MM.1S (cell line): ENCODE results near the gene KLHL28.

Source experiments
- DNase-seq: peaks from one replicate; pipeline ENCODE4 v3.0.0-alpha.2; 2015
- H2AFZ ChIP-seq: fragments of 300-600 bp; sonication (generic); 2 replicates; pipeline ENCODE4 v1.6.0; 2016; ENCODE audit warnings: antibody characterized with exemption, low read length
- H3F3A ChIP-seq: fragments of 300-600 bp; sonication (generic); 2 replicates; pipeline ENCODE4 v1.6.1; 2016; ENCODE audit warnings: mild to moderate bottlenecking, antibody characterized with exemption, low read length, moderate library complexity, mixed read lengths; ENCODE audit not compliant: insufficient read depth
- H3K27ac ChIP-seq: fragments of 300-600 bp; sonication (generic); 2 replicates; pipeline ENCODE4 v1.5.1; 2016; ENCODE audit warnings: mild to moderate bottlenecking, low read length
- H3K27me3 ChIP-seq: fragments of 300-600 bp; sonication (generic); replicated peaks from 2 replicates; pipeline ENCODE4 v1.6.0; 2016; ENCODE audit warnings: low read length; ENCODE audit not compliant: insufficient read depth
- H3K36me3 ChIP-seq: fragments of 300-600 bp; sonication (generic); replicated peaks from 2 replicates; pipeline ENCODE4 v1.6.1; 2016; ENCODE audit warnings: mild to moderate bottlenecking, low read length, mixed read lengths; ENCODE audit not compliant: insufficient read depth
- H3K4me1 ChIP-seq: fragments of 300-600 bp; sonication (generic); 2 replicates; pipeline ENCODE4 v1.6.1; 2016; ENCODE audit warnings: low read length, mixed read lengths
- H3K4me2 ChIP-seq: fragments of 300-600 bp; sonication (generic); 2 replicates; pipeline ENCODE4 v1.6.0; 2016; ENCODE audit warnings: low read depth, low read length
- H3K4me3 ChIP-seq: fragments of 300-600 bp; sonication (generic); 2 replicates; pipeline ENCODE4 v1.5.1; 2016; ENCODE audit warnings: low read length, mixed read lengths
- H3K79me2 ChIP-seq: fragments of 300-600 bp; sonication (generic); 2 replicates; pipeline ENCODE4 v1.6.1; 2016; ENCODE audit warnings: mixed run types, low read length, mixed read lengths
- H3K9ac ChIP-seq: fragments of 300-600 bp; sonication (generic); 2 replicates; pipeline ENCODE4 v1.6.1; 2016; ENCODE audit warnings: low read length, mixed read lengths
- H3K9me2 ChIP-seq: fragments of 300-600 bp; sonication (generic); replicated peaks from 2 replicates; pipeline ENCODE4 v1.6.1; 2016; ENCODE audit warnings: mild to moderate bottlenecking, low read length, mixed read lengths; ENCODE audit not compliant: insufficient read depth
- H3K9me3 ChIP-seq: fragments of 300-600 bp; sonication (generic); replicated peaks from 2 replicates; pipeline ENCODE4 v1.6.1; 2016; ENCODE audit warnings: mild to moderate bottlenecking, low read length, mixed read lengths; ENCODE audit not compliant: insufficient read depth
- H4K20me1 ChIP-seq: fragments of 300-600 bp; sonication (generic); 2 replicates; pipeline ENCODE4 v1.6.1; 2016; ENCODE audit warnings: mild to moderate bottlenecking, low read length, moderate library complexity, mixed read lengths; ENCODE audit not compliant: insufficient read depth
- CTCF ChIP-seq: fragments of 300-600 bp; sonication (generic); IDR thresholded peaks from 2 replicates; pipeline ENCODE4 v1.5.1; 2016; ENCODE audit warnings: antibody characterized with exemption, low read length, mixed read lengths
- EZH2 ChIP-seq: fragments of 300-600 bp; sonication (generic); optimal IDR thresholded peaks from 2 replicates; pipeline ENCODE3; 2017; ENCODE audit warnings: low read depth, mild to moderate bottlenecking, antibody characterized with exemption, low read length, mixed read lengths
- EZH2phosphoT487 ChIP-seq: fragments of 300-600 bp; sonication (generic); IDR thresholded peaks from 2 replicates; pipeline ENCODE4 v1.6.1; 2018; ENCODE audit warnings: antibody characterized with exemption, low read length

KLHL28 gene

GRCh38 chr14:44928793-44929192 is 33.0 kb downstream of the KLHL28 start:
- Histone ChIP-seq H3K9ac (no peak overlapping the region), H3K79me2 (no peaks in the 10 kb centered on the region), H3K9me3 (no peaks in the 10 kb centered on the region), H3F3A (no peaks in the 10 kb centered on the region), H3K9me2 (no peaks in the 10 kb centered on the region), H2AFZ (no peak overlapping the region), H3K27ac (no peak overlapping the region), H3K4me1 (no peaks in the 10 kb centered on the region), H3K36me3 (no peaks in the 10 kb centered on the region), H4K20me1 (no peaks in the 10 kb centered on the region), H3K4me2 (no peak overlapping the region), H3K4me3 (no peak overlapping the region), H3K27me3 (no peaks in the 10 kb centered on the region)
- TF ChIP-seq EZH2phosphoT487 (no peak), EZH2 (no peak), CTCF (no peak)
- no peak for DNase-seq

GRCh38 chr14:44914849-44915248 is 46.9 kb downstream of the KLHL28 start:
- Histone ChIP-seq H3K9me2 (no peaks in the 10 kb centered on the region), H3K79me2 (no peaks in the 10 kb centered on the region), H4K20me1 (no peaks in the 10 kb centered on the region), H3K36me3 (no peaks in the 10 kb centered on the region), H3F3A (no peaks in the 10 kb centered on the region), H3K27me3 (no peaks in the 10 kb centered on the region), H2AFZ (no peak overlapping the region), H3K9me3 (no peaks in the 10 kb centered on the region), H3K27ac (no peak overlapping the region), H3K9ac (no peak overlapping the region), H3K4me3 (no peak overlapping the region), H3K4me1 (no peaks in the 10 kb centered on the region), H3K4me2 (no peak overlapping the region)
- DNase-seq: no peak
- TF ChIP-seq CTCF (no peak), EZH2phosphoT487 (no peak), EZH2 (no peak)

- Histone ChIP-seq H3K27me3 (no peaks in the 10 kb centered on the region), H2AFZ (no peak overlapping the region), H3K79me2 (no peaks in the 10 kb centered on the region), H3K4me2 (no peak overlapping the region), H3F3A (no peaks in the 10 kb centered on the region), H3K9me2 (no peaks in the 10 kb centered on the region), H3K9ac (no peak overlapping the region), H4K20me1 (no peaks in the 10 kb centered on the region), H3K27ac (no peak overlapping the region), H3K4me3 (no peak overlapping the region), H3K36me3 (no peaks in the 10 kb centered on the region), H3K4me1 (no peaks in the 10 kb centered on the region), H3K9me3 (no peaks in the 10 kb centered on the region)
- DNase-seq: no peak
- TF ChIP-seq CTCF (no peak), EZH2 (no peak), EZH2phosphoT487 (no peak)
Observed at GRCh38 chr14:44912041-44912869, 49.5 kb downstream of the KLHL28 start.
